Measurements from ENCODE around the gene LCE1A. TPM values are rescaled to one million over a fixed set of nuclear protein-coding genes. Genes with fewer than 3 reads are reported as not detected.

Gene LCE1A
- polyA plus RNA-seq, 1 donor from 2014 or later: not detected

- TF ChIP-seq RAD21 (conservative IDR thresholded peaks at IDR 0.05) (no peak), EP300 (conservative IDR thresholded peaks at IDR 0.05; ENCODE audit: poor library complexity, severe bottlenecking) (no peak)
- H4K20me1 ChIP-seq (ENCODE audit: insufficient read depth): no peaks in the 10 kb centered on the region
Measured at GRCh38 chr1:152860129-152860528, 32.9 kb downstream of the LCE1A start.

GRCh38 chr1:152861374-152861773 lies 34.1 kb downstream of the LCE1A start:
- H3K4me3 ChIP-seq (ENCODE audit: low read length): no peak overlapping the region
- H3K27me3 ChIP-seq (ENCODE audit: insufficient read depth, low read depth, low read length): no peaks in the 10 kb centered on the region
- H3K9ac ChIP-seq (ENCODE audit: low read length): no peak overlapping the region
- H3K9me3 ChIP-seq (ENCODE audit: low read length): no peaks in the 10 kb centered on the region
- H3K27ac ChIP-seq (ENCODE audit: low read length): no peak overlapping the region
- H3K79me2 ChIP-seq (replicated peaks; ENCODE audit: insufficient read depth, low read length): no peaks in the 10 kb centered on the region
- no peak overlapping the region for H3K4me2 ChIP-seq (ENCODE audit: low read length)
- no peaks in the 10 kb centered on the region for H3F3A ChIP-seq (ENCODE audit: insufficient read depth, low read length, poor library complexity, severe bottlenecking)
- H4K20me1 ChIP-seq (ENCODE audit: insufficient read depth): no peaks in the 10 kb centered on the region
- H3K9me2 ChIP-seq (ENCODE audit: insufficient read depth, low read length): no peaks in the 10 kb centered on the region
- no peak overlapping the region for H2AFZ ChIP-seq (ENCODE audit: low read depth, low read length)
- no peaks in the 10 kb centered on the region for H3K36me3 ChIP-seq (ENCODE audit: insufficient read depth, low read length)
- TF ChIP-seq SMC3 (conservative IDR thresholded peaks at IDR 0.05; ENCODE audit: poor library complexity) (no peak), EZH2 (IDR thresholded peaks at IDR 0.05; ENCODE audit: borderline replicate concordance, insufficient read depth, low read length, poor library complexity, severe bottlenecking) (no peak), REST (IDR thresholded peaks at IDR 0.05; ENCODE audit: borderline replicate concordance) (no peak), RAD21 (conservative IDR thresholded peaks at IDR 0.05) (no peak), TAF1 (IDR thresholded peaks at IDR 0.05; ENCODE audit: low read depth) (no peak)

More at GRCh38 chr1:152860129-152860528, 32.9 kb downstream of the LCE1A start:
- Histone ChIP-seq H3K4me2 (ENCODE audit: low read length) (no peak overlapping the region), H3K9me3 (ENCODE audit: low read length) (no peaks in the 10 kb centered on the region), H3K27ac (ENCODE audit: low read length) (no peak overlapping the region), H3K9me2 (ENCODE audit: insufficient read depth, low read length) (no peaks in the 10 kb centered on the region), H3K4me3 (ENCODE audit: low read length) (no peak overlapping the region), H3K27me3 (ENCODE audit: insufficient read depth, low read depth, low read length) (no peaks in the 10 kb centered on the region), H2AFZ (ENCODE audit: low read depth, low read length) (no peak overlapping the region), H3K79me2 (replicated peaks; ENCODE audit: insufficient read depth, low read length) (no peaks in the 10 kb centered on the region), H3K36me3 (ENCODE audit: insufficient read depth, low read length) (no peaks in the 10 kb centered on the region), H3K9ac (ENCODE audit: low read length) (no peak overlapping the region), H3F3A (ENCODE audit: insufficient read depth, low read length, poor library complexity, severe bottlenecking) (no peaks in the 10 kb centered on the region)

GRCh38 chr1:152864443-152864842 lies 37.2 kb downstream of the LCE1A start:
- Histone ChIP-seq H3K27ac (ENCODE audit: low read length) (no peak overlapping the region), H3K9me2 (ENCODE audit: insufficient read depth, low read length) (no peaks in the 10 kb centered on the region)
- TF ChIP-seq REST (IDR thresholded peaks at IDR 0.05; ENCODE audit: borderline replicate concordance) (no peak), TAF1 (IDR thresholded peaks at IDR 0.05; ENCODE audit: low read depth) (no peak), RAD21 (conservative IDR thresholded peaks at IDR 0.05) (no peak), SMC3 (conservative IDR thresholded peaks at IDR 0.05; ENCODE audit: poor library complexity) (no peak), CTCF (IDR thresholded peaks at IDR 0.05; ENCODE audit: poor library complexity, severe bottlenecking) (no peak), EZH2 (IDR thresholded peaks at IDR 0.05; ENCODE audit: borderline replicate concordance, insufficient read depth, low read length, poor library complexity, severe bottlenecking) (no peak), MXI1 (conservative IDR thresholded peaks at IDR 0.05; ENCODE audit: poor library complexity, severe bottlenecking) (no peak), EP300 (conservative IDR thresholded peaks at IDR 0.05; ENCODE audit: poor library complexity, severe bottlenecking) (no peak), POLR2AphosphoS5 (IDR thresholded peaks at IDR 0.05) (no peak)

More at GRCh38 chr1:152864443-152864842, 37.2 kb downstream of the LCE1A start:
- Histone ChIP-seq H3K36me3 (ENCODE audit: insufficient read depth, low read length) (no peaks in the 10 kb centered on the region), H2AFZ (ENCODE audit: low read depth, low read length) (no peak overlapping the region), H3K27me3 (ENCODE audit: insufficient read depth, low read depth, low read length) (no peaks in the 10 kb centered on the region), H3F3A (ENCODE audit: insufficient read depth, low read length, poor library complexity, severe bottlenecking) (no peaks in the 10 kb centered on the region), H4K20me1 (ENCODE audit: insufficient read depth) (no peaks in the 10 kb centered on the region), H3K9ac (ENCODE audit: low read length) (no peak overlapping the region), H3K4me2 (ENCODE audit: low read length) (no peak overlapping the region), H3K4me3 (ENCODE audit: low read length) (no peak overlapping the region), H3K79me2 (replicated peaks; ENCODE audit: insufficient read depth, low read length) (no peaks in the 10 kb centered on the region), H3K9me3 (ENCODE audit: low read length) (no peaks in the 10 kb centered on the region)
